Measurements from ENCODE around the gene CDK15.

DNA sequence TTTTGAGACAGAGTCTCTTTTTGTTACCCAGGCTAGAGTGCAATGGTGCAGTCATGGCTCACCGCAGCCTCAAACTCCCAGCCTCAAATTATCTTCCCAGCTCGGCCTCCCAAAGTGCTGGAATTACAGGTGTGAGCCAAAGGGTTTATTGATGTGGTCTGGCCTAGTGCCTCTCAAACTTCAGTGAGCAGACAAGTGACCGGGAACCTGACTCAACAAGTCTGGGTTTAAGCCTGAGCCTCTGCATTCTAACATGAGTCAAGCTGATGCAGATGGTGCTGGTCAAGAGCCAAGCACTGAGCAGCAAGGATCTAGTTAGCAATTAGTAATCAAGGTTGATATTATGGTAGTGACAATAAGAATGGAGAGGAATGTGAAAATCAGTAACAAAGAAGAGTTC lies 21.3 kb downstream of the CDK15 start:
- TF ChIP-seq, protein P1, sequence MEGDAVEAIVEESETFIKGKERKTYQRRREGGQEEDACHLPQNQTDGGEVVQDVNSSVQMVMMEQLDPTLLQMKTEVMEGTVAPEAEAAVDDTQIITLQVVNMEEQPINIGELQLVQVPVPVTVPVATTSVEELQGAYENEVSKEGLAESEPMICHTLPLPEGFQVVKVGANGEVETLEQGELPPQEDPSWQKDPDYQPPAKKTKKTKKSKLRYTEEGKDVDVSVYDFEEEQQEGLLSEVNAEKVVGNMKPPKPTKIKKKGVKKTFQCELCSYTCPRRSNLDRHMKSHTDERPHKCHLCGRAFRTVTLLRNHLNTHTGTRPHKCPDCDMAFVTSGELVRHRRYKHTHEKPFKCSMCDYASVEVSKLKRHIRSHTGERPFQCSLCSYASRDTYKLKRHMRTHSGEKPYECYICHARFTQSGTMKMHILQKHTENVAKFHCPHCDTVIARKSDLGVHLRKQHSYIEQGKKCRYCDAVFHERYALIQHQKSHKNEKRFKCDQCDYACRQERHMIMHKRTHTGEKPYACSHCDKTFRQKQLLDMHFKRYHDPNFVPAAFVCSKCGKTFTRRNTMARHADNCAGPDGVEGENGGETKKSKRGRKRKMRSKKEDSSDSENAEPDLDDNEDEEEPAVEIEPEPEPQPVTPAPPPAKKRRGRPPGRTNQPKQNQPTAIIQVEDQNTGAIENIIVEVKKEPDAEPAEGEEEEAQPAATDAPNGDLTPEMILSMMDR (IDR thresholded peaks at IDR 0.05) = no peak
- no peak for TF ChIP-seq POLR2A (IDR thresholded peaks at IDR 0.05)
- TF ChIP-seq POLR2AphosphoS5 (IDR thresholded peaks at IDR 0.05) = no peak

Measured in prostate gland (tissue), 2 donors.